HL-60 (cell line): ENCODE measurements around the gene DNMT3A.

Experiments used
- GABPA ChIP-seq: IDR thresholded peaks from 2 replicates; pipeline ENCODE4 v1.6.1; 2012; ENCODE audit warnings: low read depth
- POLR2AphosphoS5 ChIP-seq: IDR thresholded peaks from 2 replicates; pipeline ENCODE4 v1.6.1; 2012; ENCODE audit warnings: low read depth
- REST ChIP-seq: IDR thresholded peaks from 2 replicates; pipeline ENCODE4 v1.6.1; 2012; ENCODE audit warnings: low read depth; ENCODE audit not compliant: insufficient replicate concordance
- TF ChIP-seq, protein P1 (sequence below): IDR thresholded peaks from one replicate; pipeline ENCODE4 v1.5.1; 2011; ENCODE audit warnings: low read length, control low read depth, inconsistent platforms; ENCODE audit not compliant: insufficient read depth

GRCh38 chr2:25383806-25384205, 42.1 kb upstream of the DNMT3A start:
- TF ChIP-seq, protein P1, sequence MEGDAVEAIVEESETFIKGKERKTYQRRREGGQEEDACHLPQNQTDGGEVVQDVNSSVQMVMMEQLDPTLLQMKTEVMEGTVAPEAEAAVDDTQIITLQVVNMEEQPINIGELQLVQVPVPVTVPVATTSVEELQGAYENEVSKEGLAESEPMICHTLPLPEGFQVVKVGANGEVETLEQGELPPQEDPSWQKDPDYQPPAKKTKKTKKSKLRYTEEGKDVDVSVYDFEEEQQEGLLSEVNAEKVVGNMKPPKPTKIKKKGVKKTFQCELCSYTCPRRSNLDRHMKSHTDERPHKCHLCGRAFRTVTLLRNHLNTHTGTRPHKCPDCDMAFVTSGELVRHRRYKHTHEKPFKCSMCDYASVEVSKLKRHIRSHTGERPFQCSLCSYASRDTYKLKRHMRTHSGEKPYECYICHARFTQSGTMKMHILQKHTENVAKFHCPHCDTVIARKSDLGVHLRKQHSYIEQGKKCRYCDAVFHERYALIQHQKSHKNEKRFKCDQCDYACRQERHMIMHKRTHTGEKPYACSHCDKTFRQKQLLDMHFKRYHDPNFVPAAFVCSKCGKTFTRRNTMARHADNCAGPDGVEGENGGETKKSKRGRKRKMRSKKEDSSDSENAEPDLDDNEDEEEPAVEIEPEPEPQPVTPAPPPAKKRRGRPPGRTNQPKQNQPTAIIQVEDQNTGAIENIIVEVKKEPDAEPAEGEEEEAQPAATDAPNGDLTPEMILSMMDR = no peak
- no peak for TF ChIP-seq POLR2AphosphoS5
- no peak for TF ChIP-seq GABPA
- TF ChIP-seq REST = no peak
